ENCODE data around the gene SEMA3D. TPM values are rescaled to one million over a fixed set of nuclear protein-coding genes. Genes with fewer than 3 reads are reported as not detected.
A peak's percentile ranks its signal among the peaks of the same experiment; 100 is the strongest.

The SEMA3D gene
- total RNA-seq, 2 donors from 2014 or later: 10.7 to 16.5 TPM

DNA sequence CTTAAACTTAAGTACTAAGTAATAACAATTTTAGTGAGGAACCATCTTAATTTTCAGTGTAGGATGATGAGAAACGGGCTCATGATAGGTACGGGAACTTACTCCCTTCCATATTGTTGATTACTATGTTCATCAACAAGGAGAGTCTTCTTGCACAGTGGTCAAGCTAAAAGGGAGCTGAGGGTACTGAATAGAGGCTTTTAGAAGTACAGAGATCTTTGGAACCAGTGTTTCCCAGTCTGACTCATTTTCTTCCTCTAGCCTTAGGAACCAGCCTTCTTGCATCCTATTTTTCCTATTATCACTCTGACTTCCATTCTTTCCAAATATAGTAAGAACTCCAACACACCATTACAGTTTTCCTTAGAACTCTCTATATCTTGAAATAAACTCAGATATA lies 17.6 kb upstream of the SEMA3D start:
- TF ChIP-seq POLR2AphosphoS5 (IDR thresholded peaks at IDR 0.05): no peak
- TF ChIP-seq POLR2A (IDR thresholded peaks at IDR 0.05): no peak
- TF ChIP-seq, protein P1, sequence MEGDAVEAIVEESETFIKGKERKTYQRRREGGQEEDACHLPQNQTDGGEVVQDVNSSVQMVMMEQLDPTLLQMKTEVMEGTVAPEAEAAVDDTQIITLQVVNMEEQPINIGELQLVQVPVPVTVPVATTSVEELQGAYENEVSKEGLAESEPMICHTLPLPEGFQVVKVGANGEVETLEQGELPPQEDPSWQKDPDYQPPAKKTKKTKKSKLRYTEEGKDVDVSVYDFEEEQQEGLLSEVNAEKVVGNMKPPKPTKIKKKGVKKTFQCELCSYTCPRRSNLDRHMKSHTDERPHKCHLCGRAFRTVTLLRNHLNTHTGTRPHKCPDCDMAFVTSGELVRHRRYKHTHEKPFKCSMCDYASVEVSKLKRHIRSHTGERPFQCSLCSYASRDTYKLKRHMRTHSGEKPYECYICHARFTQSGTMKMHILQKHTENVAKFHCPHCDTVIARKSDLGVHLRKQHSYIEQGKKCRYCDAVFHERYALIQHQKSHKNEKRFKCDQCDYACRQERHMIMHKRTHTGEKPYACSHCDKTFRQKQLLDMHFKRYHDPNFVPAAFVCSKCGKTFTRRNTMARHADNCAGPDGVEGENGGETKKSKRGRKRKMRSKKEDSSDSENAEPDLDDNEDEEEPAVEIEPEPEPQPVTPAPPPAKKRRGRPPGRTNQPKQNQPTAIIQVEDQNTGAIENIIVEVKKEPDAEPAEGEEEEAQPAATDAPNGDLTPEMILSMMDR (IDR thresholded peaks at IDR 0.05): no peak
- intact Hi-C loops (cut with DNase I): no loop called here
- whole genome bisulfite sequencing: 47% methylated on average over 2 of the region's 2 CpGs

DNA sequence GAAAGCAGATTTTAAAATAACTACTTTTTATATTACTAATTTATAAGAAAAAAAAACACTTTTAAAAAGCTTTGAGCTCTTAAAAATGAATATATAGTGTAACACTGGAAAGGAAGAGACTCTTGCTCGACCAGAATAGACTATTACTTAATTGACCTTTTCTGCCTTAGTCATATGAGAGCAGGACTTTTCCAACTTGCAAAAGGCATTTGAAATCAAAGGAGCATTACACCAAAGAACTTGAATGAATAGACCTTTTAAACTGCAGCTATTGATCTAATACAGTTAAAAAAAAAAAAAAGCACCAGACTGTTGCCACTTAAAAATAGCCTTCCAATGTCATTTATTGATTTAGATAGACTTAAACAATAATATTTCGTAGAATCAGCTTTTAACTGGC lies 17.2 kb upstream of the SEMA3D start:
- Histone ChIP-seq H3K36me3 (no peaks in the 10 kb centered on the region), H3K27ac (no peak overlapping the region), H3K4me3 (no peak overlapping the region), H3K9me3 (no peaks in the 10 kb centered on the region), H3K4me1 (replicated peaks) (no peaks in the 10 kb centered on the region), H3K27me3 (replicated peaks; ENCODE audit: insufficient read depth) (no peaks in the 10 kb centered on the region)
- TF ChIP-seq POLR2A (IDR thresholded peaks at IDR 0.05) (no peak), POLR2AphosphoS5 (IDR thresholded peaks at IDR 0.05) (no peak)
- TF ChIP-seq, protein P1 (IDR thresholded peaks at IDR 0.05): no peak
- DNase-seq (ENCODE audit: low spot score): no peak
- 87% methylated on average over 2 of the region's 2 CpGs for WGBS
- intact Hi-C loops (cut with DNase I): no loop called here

More for the DNA sequence above, 17.6 kb upstream of the SEMA3D start:
- Histone ChIP-seq H3K9me3 (no peaks in the 10 kb centered on the region), H3K27me3 (replicated peaks; ENCODE audit: insufficient read depth) (no peaks in the 10 kb centered on the region), H3K4me1 (replicated peaks) (no peaks in the 10 kb centered on the region), H3K4me3 (no peak overlapping the region), H3K36me3 (no peaks in the 10 kb centered on the region), H3K27ac (no peak overlapping the region)
- no peak for DNase-seq (ENCODE audit: low spot score)

DNA sequence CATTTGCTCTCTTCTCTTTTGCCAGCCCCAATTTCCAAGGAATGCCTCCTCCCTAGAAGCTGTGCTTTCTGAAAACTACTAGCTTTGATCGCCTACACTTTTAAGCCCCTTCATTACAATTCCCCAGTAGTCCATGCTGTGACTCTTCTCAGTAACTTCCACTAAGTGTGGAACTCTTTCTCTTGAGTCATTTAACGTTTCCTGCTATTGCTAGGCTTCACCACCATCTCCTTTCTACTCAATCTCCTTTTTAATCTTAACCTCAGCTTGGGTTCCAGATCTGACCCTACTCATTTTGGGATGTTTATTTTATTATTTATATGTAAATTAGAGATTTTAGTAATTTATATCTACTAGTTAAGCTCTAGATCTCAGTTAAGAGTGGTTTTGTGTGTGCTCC lies 14.4 kb upstream of the SEMA3D start:
- 96% methylated on average over 2 of the region's 2 CpGs for WGBS
- no peak for DNase-seq (ENCODE audit: low spot score)
- Histone ChIP-seq H3K27ac (no peak overlapping the region), H3K4me3 (no peak overlapping the region), H3K9me3 (no peaks in the 10 kb centered on the region), H3K27me3 (replicated peaks; ENCODE audit: insufficient read depth) (no peaks in the 10 kb centered on the region), H3K36me3 (no peaks in the 10 kb centered on the region), H3K4me1 (replicated peaks) (no peaks in the 10 kb centered on the region)
- TF ChIP-seq POLR2AphosphoS5 (IDR thresholded peaks at IDR 0.05) (no peak), POLR2A (IDR thresholded peaks at IDR 0.05) (no peak)
- TF ChIP-seq, protein P1 (IDR thresholded peaks at IDR 0.05): no peak
- intact Hi-C loops (cut with DNase I): no loop called here

DNA sequence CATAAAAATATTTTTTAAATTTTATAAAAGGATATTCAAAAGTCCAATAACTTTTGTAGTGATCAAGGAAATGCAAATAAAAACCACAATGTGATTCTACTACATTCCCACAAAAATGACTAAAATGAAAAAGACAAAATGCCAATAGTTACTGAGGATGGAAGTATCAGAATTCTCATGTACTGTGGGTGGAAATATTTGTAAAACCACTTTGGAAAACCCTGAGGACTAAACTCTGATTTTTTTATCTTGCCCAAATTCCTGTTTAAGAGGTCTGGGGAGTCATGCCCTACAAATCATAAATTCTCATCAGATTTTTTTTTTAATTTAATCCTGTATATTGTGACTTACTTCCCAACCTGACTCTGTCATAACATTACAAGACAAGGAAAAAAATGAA lies 9.8 kb upstream of the SEMA3D start:
- Histone ChIP-seq H3K9me3 (no peaks in the 10 kb centered on the region), H3K36me3 (no peaks in the 10 kb centered on the region), H3K27ac (no peak overlapping the region), H3K27me3 (replicated peaks; ENCODE audit: insufficient read depth) (no peaks in the 10 kb centered on the region), H3K4me1 (replicated peaks) (no peaks in the 10 kb centered on the region), H3K4me3 (no peak overlapping the region)
- intact Hi-C loops (cut with DNase I): no loop called here
- no peak for DNase-seq (ENCODE audit: low spot score)
- TF ChIP-seq POLR2A (IDR thresholded peaks at IDR 0.05): no peak
- TF ChIP-seq POLR2AphosphoS5 (IDR thresholded peaks at IDR 0.05): no peak
- TF ChIP-seq, protein P1 (IDR thresholded peaks at IDR 0.05): no peak

GRCh38 chr7:85191383-85191782 lies 4.5 kb upstream of the SEMA3D start:
- WGBS: 17% methylated on average over 1 of the region's 1 CpG

More at GRCh38 chr7:85191383-85191782, 4.5 kb upstream of the SEMA3D start:
- no peak for DNase-seq (ENCODE audit: low spot score)
- TF ChIP-seq, protein P1 (IDR thresholded peaks at IDR 0.05): peak in 2 of 4 experiments; percentile 11 to 32
- no peak for TF ChIP-seq POLR2AphosphoS5 (IDR thresholded peaks at IDR 0.05)
- Histone ChIP-seq H3K36me3 (no peaks in the 10 kb centered on the region), H3K4me1 (replicated peaks) (no peaks in the 10 kb centered on the region), H3K4me3 (no peak overlapping the region), H3K27me3 (replicated peaks; ENCODE audit: insufficient read depth) (no peaks in the 10 kb centered on the region), H3K9me3 (no peaks in the 10 kb centered on the region), H3K27ac (no peak overlapping the region)
- intact Hi-C loops (cut with DNase I): no loop called here

Measured in prostate gland (tissue), 2 donors.